LHCN-M2 (cell line): Measurements from ENCODE around the gene ACTL10. TPM values are rescaled to one million over a fixed set of nuclear protein-coding genes. Genes with fewer than 3 reads are reported as not detected.

Experiments
- DNase-seq: peaks from one replicate; pipeline ENCODE4 v3.0.0-alpha.2; 2012; ENCODE audit warnings: low read depth
- total RNA-seq: library from RNA; depleted of rRNA; stranded (reverse); fragments of >200 nt; gene quantifications from 2 replicates; pipeline ENCODE4 v1.2.3, GENCODE V29; 2014

The ACTL10 gene
- total RNA-seq, 1 experiment from 2014 or later: 0.11 TPM

- peak; percentile 65 for DNase-seq
Observed at GRCh38 chr20:33663161-33664084, 3.3 kb upstream of the ACTL10 start.

GRCh38 chr20:33664085-33664761, 2.5 kb upstream of the ACTL10 start:
- DNase-seq: no peak

GRCh38 chr20:33664762-33665144, 2.0 kb upstream of the ACTL10 start:
- no peak for DNase-seq

GRCh38 chr20:33667245-33667675, 517 bp downstream of the ACTL10 start:
- DNase-seq: no peak

- DNase-seq: no peak
Observed at GRCh38 chr20:33667676-33668465, 1.1 kb downstream of the ACTL10 start.

- DNase-seq: no peak
Observed at GRCh38 chr20:33668466-33669155, 1.9 kb downstream of the ACTL10 start.

- DNase-seq: no peak
Observed at GRCh38 chr20:33669224-33669623, 2.5 kb downstream of the ACTL10 start.

GRCh38 chr20:33669873-33670640, 3.3 kb downstream of the ACTL10 start:
- peak; percentile 51 for DNase-seq

- DNase-seq: no peak
Observed at GRCh38 chr20:33670715-33671499, 4.2 kb downstream of the ACTL10 start.

GRCh38 chr20:33671573-33672288, 5.0 kb downstream of the ACTL10 start:
- no peak for DNase-seq

- DNase-seq: no peak
Observed at GRCh38 chr20:33672426-33673113, 5.8 kb downstream of the ACTL10 start.

- no peak for DNase-seq
Observed at GRCh38 chr20:33673114-33673409, 6.3 kb downstream of the ACTL10 start.

GRCh38 chr20:33673410-33674293, 6.9 kb downstream of the ACTL10 start:
- DNase-seq: peak; percentile 35

- peak; percentile 53 for DNase-seq
Observed at GRCh38 chr20:33674294-33675135, 7.8 kb downstream of the ACTL10 start, which contains the start of gene NECAB3. TSS of gene NECAB3 (minus strand) at chr20:33674428. CDS start at chr20:33674352, 76 bp downstream.

GRCh38 chr20:33675136-33675959, 8.6 kb downstream of the ACTL10 start:
- no peak for DNase-seq

- no peak for DNase-seq
Observed at GRCh38 chr20:33676121-33676520, 9.4 kb downstream of the ACTL10 start.
